GM23248 (cell line): ENCODE measurements around the gene DUSP15.

Experiments used
- EZH2 ChIP-seq: fragments of 200-600 bp; sonication (generic); IDR thresholded peaks from 2 replicates; pipeline ENCODE4 v1.6.1; 2018; ENCODE audit warnings: antibody characterized with exemption, mild to moderate bottlenecking; ENCODE audit not compliant: insufficient read depth, poor library complexity, severe bottlenecking
- EZH2phosphoT487 ChIP-seq: fragments of 200-600 bp; sonication (generic); IDR thresholded peaks from 2 replicates; pipeline ENCODE4 v1.6.1; 2018; ENCODE audit warnings: antibody characterized with exemption, moderate library complexity, mild to moderate bottlenecking, low read depth; ENCODE audit not compliant: insufficient read depth

DNA sequence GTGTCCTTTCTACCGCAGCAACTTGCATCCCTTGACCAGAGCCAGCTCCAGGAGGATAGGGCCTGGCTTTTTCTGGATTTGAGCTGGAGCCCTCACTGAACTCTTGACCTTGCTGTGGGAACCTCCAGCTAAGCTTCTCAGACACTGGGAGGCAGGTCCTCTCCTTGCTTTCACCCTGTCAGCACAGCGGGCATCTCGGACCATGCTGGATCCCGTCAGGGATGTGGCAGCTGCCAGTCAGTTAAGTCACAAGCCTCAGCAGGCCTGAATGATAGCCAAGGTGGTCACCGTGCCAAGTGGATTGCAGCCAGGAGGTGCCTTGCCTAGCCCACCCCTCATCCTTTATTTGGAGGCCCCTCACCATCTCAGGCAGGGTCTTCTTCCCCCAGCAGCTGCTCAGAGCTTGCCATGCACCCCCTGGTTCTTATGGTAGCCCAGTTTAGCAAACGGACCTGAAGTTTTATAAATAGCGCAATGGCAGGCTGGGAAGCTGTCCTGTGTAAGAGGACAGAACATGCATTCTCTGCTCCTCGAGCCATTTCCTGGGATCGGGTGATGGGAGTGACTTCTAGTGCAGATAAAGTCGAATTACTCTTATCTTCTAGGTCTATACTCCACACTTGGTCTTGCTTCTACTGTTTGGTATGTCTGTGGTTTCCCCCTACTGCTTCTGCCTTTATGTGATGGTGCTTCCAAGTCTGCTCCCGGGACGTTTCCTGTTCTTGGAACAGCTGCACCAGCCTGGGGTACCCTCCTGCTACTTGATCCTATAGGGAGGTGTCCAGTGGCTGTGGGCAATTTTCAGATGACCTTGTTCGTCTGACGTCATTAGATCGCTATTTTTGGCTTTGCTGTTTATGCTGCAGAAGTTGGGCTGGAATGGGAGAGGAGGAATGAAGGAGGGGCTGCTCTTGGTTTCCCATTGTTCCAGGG, 58.3 kb downstream of the DUSP15 start:
- TF ChIP-seq EZH2phosphoT487 (no peak), EZH2 (no peak)
